ENCODE results near the gene LIPA. TPM values are rescaled to one million over a fixed set of nuclear protein-coding genes. Genes with fewer than 3 reads are reported as not detected.
"Not testable (repeated sequence)": the region's sequence is repeated elsewhere in the genome, so short reads cannot be mapped to it uniquely, and the experiment has no call there.

Gene LIPA
- total and polyA plus RNA-seq, 9 of the 15 experiments (the other 6 are each of a cell fraction or from before 2014, with no cell fraction given): 0.07 to 0.40 (median 0.15) TPM; not detected in 1

DNA sequence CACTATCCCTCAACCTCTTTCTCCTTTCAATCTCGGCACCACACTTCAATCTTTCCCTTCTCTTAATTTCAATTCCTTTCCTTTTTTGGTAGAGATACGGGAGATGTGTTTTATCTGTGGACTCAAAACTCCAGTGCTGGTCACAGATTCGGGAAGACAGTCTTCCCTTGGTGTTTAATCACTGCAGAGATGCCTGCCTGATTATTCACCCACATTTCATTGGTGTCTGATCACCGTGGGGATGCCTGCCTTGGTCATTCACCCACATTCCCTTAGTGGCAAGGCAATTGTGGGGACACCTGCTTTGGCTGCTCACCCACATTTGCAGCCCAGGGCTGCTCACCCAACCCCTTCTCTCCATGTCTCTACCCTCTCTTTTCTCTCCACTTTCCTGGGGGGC is 33.7 kb upstream of the LIPA start:
- H3K36me3 ChIP-seq (ENCODE audit: control insufficient read depth, insufficient read depth, low read length); H3K27ac ChIP-seq (ENCODE audit: extremely low read depth, low read depth, low read length); H3K27me3 ChIP-seq (ENCODE audit: control insufficient read depth in 2 of 2, insufficient read depth in 2 of 2, low read length in 2 of 2); H4K20me1 ChIP-seq (replicated peaks; ENCODE audit: control insufficient read depth, insufficient read depth, low read length); POLR2A ChIA-PET; FAIRE-seq; intact Hi-C loops (cut with micrococcal nuclease); BruUV-seq (replicated peaks); H3K4me2 ChIP-seq (ENCODE audit: insufficient read depth, low read length); H3K9ac ChIP-seq (ENCODE audit: insufficient read depth in 1 of 2, low read depth in 2 of 2, low read length in 2 of 2); H2AFZ ChIP-seq (ENCODE audit: low read depth, low read length); DNase-seq (ENCODE audit: extremely low read depth in 1 of 4, low spot score in 3 of 4); H3K9me1 ChIP-seq (ENCODE audit: control insufficient read depth, insufficient read depth, low read length); H3K4me3 ChIP-seq; in situ Hi-C loops (cut with MboI); H3K9me3 ChIP-seq (replicated peaks; ENCODE audit: control insufficient read depth, insufficient read depth, low read depth, low read length); H3K79me2 ChIP-seq (ENCODE audit: control insufficient read depth, insufficient read depth, low read length); ATAC-seq; CTCF ChIA-PET (ENCODE audit: low intra/inter-chr PET ratio); H3K4me1 ChIP-seq (replicated peaks in 1 of 2; ENCODE audit: control insufficient read depth in 2 of 2, insufficient read depth in 2 of 2, low read length in 2 of 2): not testable (repeated sequence)
- 0% methylated on average over 4 of the region's 4 CpGs for WGBS (ENCODE audit: insufficient coverage, low coverage, missing lambda C conversion rate)

DNA sequence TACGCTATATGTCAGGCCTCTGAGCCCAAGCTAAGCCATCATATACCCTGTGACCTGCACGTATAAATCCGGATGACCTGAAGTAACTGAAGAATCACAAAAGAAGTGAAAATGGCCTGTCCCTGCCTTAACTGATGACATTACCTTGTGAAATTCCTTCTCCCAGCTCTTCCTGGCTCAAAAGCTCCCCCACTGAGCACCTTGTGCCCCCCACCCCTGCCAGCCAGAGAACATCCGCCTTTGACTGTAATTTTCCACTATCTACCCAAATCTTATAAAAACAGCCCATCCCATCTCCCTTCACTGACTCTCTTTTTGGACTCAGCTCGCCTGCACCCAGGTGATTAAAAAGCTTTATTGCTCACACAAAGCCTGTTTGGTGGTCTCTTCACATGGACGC is 33.1 kb upstream of the LIPA start:
- intact Hi-C loops (cut with micrococcal nuclease); ATAC-seq; H3K9me1 ChIP-seq (ENCODE audit: control insufficient read depth, insufficient read depth, low read length); in situ Hi-C loops (cut with MboI); H3K4me2 ChIP-seq (ENCODE audit: insufficient read depth, low read length); H3K9me3 ChIP-seq (replicated peaks; ENCODE audit: control insufficient read depth, insufficient read depth, low read depth, low read length); H4K20me1 ChIP-seq (replicated peaks; ENCODE audit: control insufficient read depth, insufficient read depth, low read length); CTCF ChIA-PET (ENCODE audit: low intra/inter-chr PET ratio); BruUV-seq (replicated peaks); DNase-seq (ENCODE audit: extremely low read depth in 1 of 4, low spot score in 3 of 4); H3K27me3 ChIP-seq (ENCODE audit: control insufficient read depth in 2 of 2, insufficient read depth in 2 of 2, low read length in 2 of 2); H3K9ac ChIP-seq (ENCODE audit: insufficient read depth in 1 of 2, low read depth in 2 of 2, low read length in 2 of 2); H2AFZ ChIP-seq (ENCODE audit: low read depth, low read length); H3K27ac ChIP-seq (ENCODE audit: extremely low read depth, low read depth, low read length); H3K79me2 ChIP-seq (ENCODE audit: control insufficient read depth, insufficient read depth, low read length); H3K4me3 ChIP-seq; POLR2A ChIA-PET; FAIRE-seq; H3K36me3 ChIP-seq (ENCODE audit: control insufficient read depth, insufficient read depth, low read length); H3K4me1 ChIP-seq (replicated peaks in 1 of 2; ENCODE audit: control insufficient read depth in 2 of 2, insufficient read depth in 2 of 2, low read length in 2 of 2): not testable (repeated sequence)
- WGBS (ENCODE audit: insufficient coverage, low coverage, missing lambda C conversion rate): 11% methylated on average over 6 of the region's 6 CpGs

Data from K562 (cell line).